Choroid plexus epithelial cell (primary cell): ENCODE measurements around the gene KCNK2.

ENCODE experiments used
- DNase-seq: peaks from one replicate; pipeline ENCODE4 v3.0.0-alpha.2; 2010; ENCODE audit warnings: low read depth
- H3K4me3 ChIP-seq: 2 replicates; pipeline ENCODE4 v1.5.1; 2011; ENCODE audit warnings: low read depth, mild to moderate bottlenecking, control low read depth, low read length, moderate library complexity
- CTCF ChIP-seq: conservative IDR thresholded peaks from 2 replicates; pipeline ENCODE4 v1.5.1; 2011; ENCODE audit warnings: low read depth, mild to moderate bottlenecking, control low read depth, inconsistent platforms, low read length, moderate library complexity

KCNK2 gene

GRCh38 chr1:215256936-215257679 is 174.6 kb downstream of the KCNK2 start:
- no peak for TF ChIP-seq CTCF
- DNase-seq = peak; percentile 12
- H3K4me3 ChIP-seq = no peak overlapping the region

GRCh38 chr1:215260711-215261110 is 178.2 kb downstream of the KCNK2 start:
- no peak overlapping the region for H3K4me3 ChIP-seq
- no peak for TF ChIP-seq CTCF
- no peak for DNase-seq

- DNase-seq = no peak
- H3K4me3 ChIP-seq = no peak overlapping the region
- no peak for TF ChIP-seq CTCF
These were observed 179.6 kb downstream of the KCNK2 start for GRCh38 chr1:215262106-215262505.

GRCh38 chr1:215263636-215264035 is 181.1 kb downstream of the KCNK2 start:
- no peak for TF ChIP-seq CTCF
- H3K4me3 ChIP-seq = no peak overlapping the region
- DNase-seq = no peak

GRCh38 chr1:215264649-215265048 is 182.1 kb downstream of the KCNK2 start:
- TF ChIP-seq CTCF = no peak
- H3K4me3 ChIP-seq = no peak overlapping the region
- DNase-seq = no peak

GRCh38 chr1:215267495-215267894 is 185.0 kb downstream of the KCNK2 start:
- peak; percentile 2 for DNase-seq
- TF ChIP-seq CTCF = no peak

GRCh38 chr1:215269955-215270354 is 187.4 kb downstream of the KCNK2 start:
- TF ChIP-seq CTCF = no peak
- no peak overlapping the region for H3K4me3 ChIP-seq
- DNase-seq = no peak

More at GRCh38 chr1:215267495-215267894, 185.0 kb downstream of the KCNK2 start:
- H3K4me3 ChIP-seq = no peak overlapping the region
